ENCODE measurements around the gene IL25. TPM values are rescaled to one million over a fixed set of nuclear protein-coding genes. Genes with fewer than 3 reads are reported as not detected.

Gene IL25
- total and polyA plus RNA-seq, 2 of the 4 experiments (the other 2 are of a cell fraction): not detected

- peaks cover 19% of the 10 kb centered on the region; the same call in 1 of the 2 replicates for H3K27me3 ChIP-seq (ENCODE audit: control insufficient read depth, insufficient read depth, low read length)
Observed at GRCh38 chr14:23366426-23366921, 6.1 kb upstream of the IL25 start.

More at GRCh38 chr14:23366426-23366921, 6.1 kb upstream of the IL25 start:
- ATAC-seq (ENCODE audit: low read depth) (peak; percentile 69), DNase-seq (peak; percentile 62)
- H3K4me3 ChIP-seq (ENCODE audit: insufficient read depth, low read depth, low read length): peak overlapping the region; percentile 19
- BruUV-seq (replicated peaks): no TSS peak
- ChIA-PET CTCF (interaction anchor here (1.5 kb wide), 1 partner anchor 13 kb away, joined by 5 read pairs; no protein-coding TSS in a partner anchor), POLR2A (ENCODE audit: unreplicated experiment) (interaction anchor here (0.5 to 0.9 kb wide), 3 partner anchors 35 to 125 kb away, joined by 3 to 4 read pairs (median 3); partner anchors contain the start of gene PABPN1)
- no peaks in the 10 kb centered on the region for H3K9me3 ChIP-seq (ENCODE audit: control insufficient read depth, insufficient read depth, low read length)
- peak overlapping the region; percentile 48; the same call in 1 of the 2 replicates for H4K91ac ChIP-seq (ENCODE audit: insufficient read depth, low read depth, low read length)
- intact Hi-C loops (cut with micrococcal nuclease): loop anchor here (1.0 kb wide), 1 partner anchor 14 kb away; the partner anchor contains the start of gene SLC22A17
- H3K9ac ChIP-seq (ENCODE audit: low read depth, low read length): peak overlapping the region; percentile 79
- peak overlapping the region; percentile 90 for H3K23ac ChIP-seq (ENCODE audit: low read depth, low read length)
- peaks cover 7% of the 10 kb centered on the region for H3K4me1 ChIP-seq (ENCODE audit: control insufficient read depth, insufficient read depth, low read length)
- H4K20me1 ChIP-seq (ENCODE audit: insufficient read depth, low read length): peaks cover 8% of the 10 kb centered on the region; the same call in 1 of the 2 replicates
- H3K36me3 ChIP-seq (ENCODE audit: control insufficient read depth, insufficient read depth, low read length): no peaks in the 10 kb centered on the region
- peaks cover 10% of the 10 kb centered on the region; the same call in 1 of the 2 replicates for H3K9me1 ChIP-seq (ENCODE audit: insufficient read depth, low read length)
- peak overlapping the region; percentile 98 for H2AFZ ChIP-seq (replicated peaks; ENCODE audit: low read length, poor library complexity)
- H2BK5ac ChIP-seq (ENCODE audit: low read depth, low read length, poor library complexity, severe bottlenecking): peak overlapping the region; percentile 61
- no peak overlapping the region for H2BK20ac ChIP-seq (ENCODE audit: low read depth, low read length)
- peak overlapping the region; percentile 68; the same call in 1 of the 2 replicates for H3K14ac ChIP-seq (replicated peaks; ENCODE audit: low read depth, low read length)
- H2BK120ac ChIP-seq (ENCODE audit: low read depth, low read length): 0 out of 2 replicates have a peak overlapping the region, but pooled peaks have one; percentile 45
- peak overlapping the region; percentile 55; the same call in 1 of the 2 replicates for H4K5ac ChIP-seq (ENCODE audit: low read depth, low read length)
- H3K18ac ChIP-seq (ENCODE audit: low read depth, low read length): peak overlapping the region; percentile 10; the same call in 1 of the 2 replicates
- peak overlapping the region; percentile 69 for H3K4ac ChIP-seq (ENCODE audit: low read depth, low read length)
- 11% methylated on average over 3 of the region's 34 CpGs; no CpG with 5 or more reads in 1 of the 2 experiments for WGBS, 2 experiments (ENCODE audit: extremely low coverage in 2 of 2, insufficient read length in 1 of 2)
- peak overlapping the region; percentile 89 for H3K27ac ChIP-seq (ENCODE audit: insufficient read depth, low read length)
- peak overlapping the region; percentile 40 for H2AK9ac ChIP-seq (replicated peaks; ENCODE audit: low read depth, low read length, poor library complexity)
- dilution Hi-C loops (cut with HindIII; ENCODE audit: low sequenced_read_pairs, unreplicated experiment): no loop called here
- no peak for TF ChIP-seq MAFK (IDR thresholded peaks at IDR 0.05; ENCODE audit: low read depth, low read length)
- peak; percentile 22; the same call in 1 of the 2 replicates for TF ChIP-seq MAZ (IDR thresholded peaks at IDR 0.05; ENCODE audit: borderline replicate concordance, low read depth, low read length)
- no peak for TF ChIP-seq RAD21 (IDR thresholded peaks at IDR 0.05; ENCODE audit: low read length)
- in situ Hi-C loops (cut with MboI; ENCODE audit: low sequenced_read_pairs): no loop called here
- peak overlapping the region; percentile 59; the same call in 1 of the 2 replicates for H3K56ac ChIP-seq (ENCODE audit: extremely low read depth, insufficient read depth, low read length)
- H3K79me1 ChIP-seq (ENCODE audit: low read depth in 1 of 2, low read length in 2 of 2): peaks cover 8 to 29% of the 10 kb centered on the region in 2 experiments; a peak in 3 of 4 replicates
- H2BK15ac ChIP-seq (ENCODE audit: low read depth, low read length): peak overlapping the region; percentile 40; the same call in 1 of the 3 replicates
- no peak overlapping the region for H2AK5ac ChIP-seq (ENCODE audit: low read depth, low read length)
- H4K8ac ChIP-seq (ENCODE audit: low read depth in 2 of 2, low read length in 2 of 2): peak overlapping the region; percentile 86 to 89; a peak in 3 of 4 replicates
- peak overlapping the region; percentile 54 for H3K4me2 ChIP-seq (ENCODE audit: low read depth, low read length)
